Naive thymus-derived CD8-positive, alpha-beta T cell (primary cell): ENCODE data around the gene RGSL1. TPM values are rescaled to one million over a fixed set of nuclear protein-coding genes. Genes with fewer than 3 reads are reported as not detected.

Experiments
- polyA plus RNA-seq, 3 donors: library from polyadenylated mRNA; unstranded; fragments of 300-500 nt; fragmentation: Illumina TruSeq; gene quantifications; one replicate each; pipeline ENCODE4 v1.2.3, GENCODE V29; 2021
- total RNA-seq, 8 experiments: library from RNA in 2 of 8; stranded (reverse) in 2 of 8; gene quantifications; one replicate each; pipeline ENCODE4 v1.2.3 and lab custom pipeline; 2021 to 2026

RGSL1 gene
- total and polyA plus RNA-seq, 5 experiments from 2014 or later: not detected

Other genes starting within 250 kb of the RGSL1 start
- gene GLUL, start 58.4 kb upstream of the RGSL1 start, total RNA-seq: 10 to 100 TPM; 10.2 to 12.7 TPM
- 10 to 100 TPM in 1 of 3 donors, 1 to 10 TPM in 2; 4.8 to 38.1 (median 8.3) TPM for gene GLUL, start 58.4 kb upstream of the RGSL1 start, polyA plus RNA-seq
- not detected for gene TEDDM1, start 49.5 kb upstream of the RGSL1 start, total RNA-seq
- gene TEDDM1, start 49.5 kb upstream of the RGSL1 start, polyA plus RNA-seq: not detected
- gene RNASEL, start 139.1 kb downstream of the RGSL1 start, total RNA-seq: 10 to 100 TPM; 20.2 to 20.8 TPM
- 10 to 100 TPM in 1 of 3 donors, 1 to 10 TPM in 2; 5.0 to 10.1 (median 6.4) TPM for gene RNASEL, start 139.1 kb downstream of the RGSL1 start, polyA plus RNA-seq
- under 1 TPM; 0.41 to 0.49 TPM for gene RGS16, start 154.2 kb downstream of the RGSL1 start, total RNA-seq
- not detected for gene RGS16, start 154.2 kb downstream of the RGSL1 start, polyA plus RNA-seq
- not detected for gene RGS8, start 234.4 kb downstream of the RGSL1 start, total RNA-seq
- gene RGS8, start 234.4 kb downstream of the RGSL1 start, polyA plus RNA-seq: not detected